Measurements from ENCODE around the gene TFIP11. TPM values are rescaled to one million over a fixed set of nuclear protein-coding genes. Genes with fewer than 3 reads are reported as not detected.

Gene TFIP11
- total RNA-seq: 40.6 and 42.5 TPM in 2 replicates

GRCh38 chr22:26512149-26512793 is at the start of gene TFIP11:
TFIP11 (minus strand) TSS chr22:26512473; CDS start chr22:26510272, 2,201 bp downstream.

GRCh38 chr22:26483439-26484359 is 28.6 kb downstream of the TFIP11 start, which contains the start of the genes HPS4 and SRRD:
HPS4 (minus strand) TSS chr22:26483783; CDS start chr22:26481762, 2,021 bp downstream.
SRRD (plus strand) TSS chr22:26483877; CDS start chr22:26483891, 14 bp downstream.

Other genes with a start within 250 kb of the TFIP11 start
- gene ASPHD2, start 83.2 kb downstream of the TFIP11 start, total RNA-seq: 0.87 and 2.2 TPM in 2 replicates
- 30.6 and 36.1 TPM in 2 replicates for gene HPS4, start 28.7 kb downstream of the TFIP11 start, total RNA-seq
- gene SRRD, start 28.6 kb downstream of the TFIP11 start, total RNA-seq: 11.1 and 14.3 TPM in 2 replicates
- gene TPST2, start 77.7 kb upstream of the TFIP11 start, total RNA-seq: 15.1 and 35.1 TPM in 2 replicates
- gene CRYBB1, start 105.6 kb upstream of the TFIP11 start, total RNA-seq: not detected in 2 replicates
- not detected in 2 replicates for gene CRYBA4, start 109.5 kb upstream of the TFIP11 start, total RNA-seq
- 1.3 and 1.9 TPM in 2 replicates for gene MIAT, start 145.1 kb upstream of the TFIP11 start, total RNA-seq

Data from smooth muscle cell of trachea (primary cell).